C4-2B (cell line): ENCODE measurements around the gene CACNA1H.

Experiments
- H3K27ac ChIP-seq: fragments of 450-650 bp; 2 replicates; pipeline ENCODE4 v1.5.1; 2017
- ZFX ChIP-seq: fragments of 450-650 bp; IDR thresholded peaks from 2 replicates; pipeline ENCODE4 v1.6.1; 2017
- TF ChIP-seq, protein P1 (sequence below): fragments of 450-650 bp; conservative IDR thresholded peaks from 2 replicates; pipeline ENCODE4 v1.5.1; 2017; ENCODE audit warnings: mild to moderate bottlenecking

Gene CACNA1H

DNA sequence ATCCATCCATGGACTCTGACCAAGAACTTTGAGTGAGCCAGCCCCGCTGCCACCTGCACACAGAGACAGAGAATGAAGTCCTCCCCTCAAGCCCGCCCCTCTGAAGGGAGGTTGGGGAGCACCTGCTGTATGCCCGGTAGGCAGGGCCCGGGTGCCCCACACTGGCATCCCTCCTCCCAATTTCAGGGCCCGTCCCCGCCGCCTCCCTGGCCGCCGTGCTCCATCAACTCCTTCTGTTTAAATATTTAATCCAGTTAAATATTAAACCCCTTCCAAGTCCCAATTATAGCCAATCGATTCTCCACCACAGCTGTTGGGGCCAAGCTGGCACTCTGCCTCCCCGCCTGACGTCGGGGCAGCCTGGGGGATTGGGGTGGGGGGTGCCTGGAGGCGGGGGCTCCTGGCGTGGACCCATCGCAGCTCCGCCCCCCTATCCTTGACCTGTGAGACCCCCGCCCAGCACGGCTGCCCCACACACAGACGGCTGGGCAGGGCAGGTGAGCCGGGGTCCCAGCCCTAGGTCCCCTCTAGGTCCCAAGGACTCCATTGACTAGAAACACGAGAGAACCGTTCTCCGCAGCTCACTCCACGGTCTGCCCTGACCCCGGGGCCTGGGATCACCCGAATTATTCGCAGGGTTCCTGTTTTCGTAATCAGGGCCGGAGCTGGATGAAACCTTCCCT lies 18.0 kb upstream of the CACNA1H start:
- no peak for TF ChIP-seq ZFX
- TF ChIP-seq, protein P1, sequence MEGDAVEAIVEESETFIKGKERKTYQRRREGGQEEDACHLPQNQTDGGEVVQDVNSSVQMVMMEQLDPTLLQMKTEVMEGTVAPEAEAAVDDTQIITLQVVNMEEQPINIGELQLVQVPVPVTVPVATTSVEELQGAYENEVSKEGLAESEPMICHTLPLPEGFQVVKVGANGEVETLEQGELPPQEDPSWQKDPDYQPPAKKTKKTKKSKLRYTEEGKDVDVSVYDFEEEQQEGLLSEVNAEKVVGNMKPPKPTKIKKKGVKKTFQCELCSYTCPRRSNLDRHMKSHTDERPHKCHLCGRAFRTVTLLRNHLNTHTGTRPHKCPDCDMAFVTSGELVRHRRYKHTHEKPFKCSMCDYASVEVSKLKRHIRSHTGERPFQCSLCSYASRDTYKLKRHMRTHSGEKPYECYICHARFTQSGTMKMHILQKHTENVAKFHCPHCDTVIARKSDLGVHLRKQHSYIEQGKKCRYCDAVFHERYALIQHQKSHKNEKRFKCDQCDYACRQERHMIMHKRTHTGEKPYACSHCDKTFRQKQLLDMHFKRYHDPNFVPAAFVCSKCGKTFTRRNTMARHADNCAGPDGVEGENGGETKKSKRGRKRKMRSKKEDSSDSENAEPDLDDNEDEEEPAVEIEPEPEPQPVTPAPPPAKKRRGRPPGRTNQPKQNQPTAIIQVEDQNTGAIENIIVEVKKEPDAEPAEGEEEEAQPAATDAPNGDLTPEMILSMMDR, result no peak

DNA sequence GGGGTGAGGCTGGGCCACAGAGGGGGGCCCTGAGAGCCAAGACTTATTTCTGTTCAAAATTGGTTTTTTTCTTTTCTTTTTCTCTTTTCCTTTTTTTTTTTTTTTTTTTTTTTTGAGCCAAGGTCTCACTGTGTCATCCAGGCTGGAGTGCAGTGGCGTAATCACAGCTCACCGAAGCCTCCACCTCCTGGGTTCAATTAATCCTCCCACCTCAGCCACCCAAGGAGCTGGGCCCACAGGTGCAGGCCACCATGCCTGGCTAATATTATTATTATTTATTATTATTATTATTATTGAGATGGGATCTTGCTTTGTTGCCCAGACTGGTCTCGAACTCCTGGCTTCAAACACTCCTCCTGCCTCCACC lies 17.5 kb upstream of the CACNA1H start:
- no peak for TF ChIP-seq ZFX
- TF ChIP-seq, protein P1, result no peak
- H3K27ac ChIP-seq, result no peak overlapping the region

More for the DNA sequence above, 18.0 kb upstream of the CACNA1H start:
- no peak overlapping the region for H3K27ac ChIP-seq

DNA sequence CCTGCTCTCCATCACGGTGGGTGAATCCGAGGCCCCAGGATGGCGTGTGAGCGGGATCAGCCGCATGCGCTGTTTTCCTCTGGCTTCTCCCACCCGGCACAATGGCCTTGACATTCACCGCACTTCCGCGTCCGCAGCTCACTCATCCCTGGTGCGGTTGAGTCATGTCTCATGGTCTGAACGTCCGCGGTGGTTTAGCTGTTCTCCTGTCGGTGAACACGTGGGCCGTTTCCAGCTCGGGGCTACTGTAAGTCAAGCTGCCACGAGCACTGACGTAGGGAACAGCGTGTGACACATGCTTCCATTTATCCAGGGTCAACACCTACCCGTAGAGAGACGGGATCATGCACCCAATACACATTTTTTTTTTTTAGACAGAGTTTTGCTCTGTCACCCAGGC lies 15.3 kb upstream of the CACNA1H start:
- TF ChIP-seq, protein P1, result no peak
- TF ChIP-seq ZFX, result no peak
- no peak overlapping the region for H3K27ac ChIP-seq

DNA sequence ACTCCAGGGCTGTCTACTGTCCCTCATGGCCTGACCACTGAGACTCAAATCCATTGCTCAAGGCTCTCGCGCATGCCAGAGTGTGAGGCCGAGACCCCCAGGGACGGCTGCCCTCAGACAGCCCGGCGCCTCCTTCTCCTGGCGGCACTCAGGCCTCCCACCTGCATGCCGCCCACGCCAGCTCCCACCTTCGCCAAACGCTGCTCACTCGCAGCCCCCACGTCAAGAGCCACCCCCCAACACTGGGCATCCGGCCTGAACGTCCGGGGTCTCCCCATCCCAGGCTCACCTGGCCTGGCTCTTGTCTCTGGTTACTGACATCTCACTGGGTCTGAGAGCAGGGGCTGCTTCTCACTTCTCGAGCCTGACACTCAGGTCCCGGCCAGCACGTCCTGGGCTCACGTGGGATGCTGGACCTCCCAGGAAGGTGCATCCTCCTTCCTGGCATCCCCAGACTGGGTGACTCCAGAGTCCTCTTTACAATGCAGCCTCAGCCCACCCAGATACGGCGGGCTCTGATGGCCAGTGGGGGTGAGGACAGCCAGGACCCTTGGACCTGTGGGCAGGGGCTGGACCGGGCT lies 12.2 kb upstream of the CACNA1H start:
- TF ChIP-seq ZFX, result no peak
- TF ChIP-seq, protein P1, result no peak
- H3K27ac ChIP-seq, result no peak overlapping the region

DNA sequence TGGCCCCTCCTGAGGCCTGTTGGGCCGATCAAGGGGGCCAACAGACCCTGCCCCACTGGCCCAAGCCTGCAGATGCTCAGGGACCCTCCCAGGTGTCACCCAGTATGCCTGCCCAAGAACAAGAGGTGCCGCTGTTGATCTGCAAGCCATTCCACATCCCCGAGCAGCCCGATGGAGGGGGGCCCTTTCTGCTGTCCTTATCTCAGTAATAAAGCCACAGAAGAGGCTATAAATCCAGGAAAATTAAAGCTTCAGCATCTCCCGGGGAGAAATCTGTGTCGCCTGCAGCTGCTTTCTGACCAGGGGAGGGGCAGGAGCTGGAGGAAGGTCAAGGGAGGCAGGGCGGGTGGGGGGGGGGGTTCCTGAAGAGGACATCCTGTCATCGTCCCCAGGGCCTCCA lies 11.7 kb upstream of the CACNA1H start:
- TF ChIP-seq, protein P1, result no peak
- TF ChIP-seq ZFX, result no peak
- H3K27ac ChIP-seq, result no peak overlapping the region

DNA sequence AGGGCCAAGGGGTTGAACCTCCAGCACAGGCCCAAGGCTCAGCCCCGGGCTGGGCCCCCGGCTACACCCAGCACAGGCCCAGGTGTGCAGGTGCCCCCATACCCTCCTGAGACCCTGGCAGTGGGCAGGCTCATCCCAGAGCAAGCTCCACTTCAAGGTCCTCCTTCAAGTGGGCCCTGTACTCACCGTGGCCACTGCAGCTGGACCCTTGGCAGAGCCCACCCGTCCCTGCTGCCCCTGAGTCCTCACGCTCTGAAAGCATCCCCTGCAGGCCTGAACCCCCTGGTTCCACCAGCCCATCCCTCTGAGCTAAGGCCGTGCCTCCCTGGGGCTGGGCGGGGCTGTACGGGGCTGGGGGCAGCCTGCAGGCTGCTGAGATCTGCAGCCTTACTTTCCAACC lies 11.2 kb upstream of the CACNA1H start:
- no peak for TF ChIP-seq ZFX
- TF ChIP-seq, protein P1, result no peak
- no peak overlapping the region for H3K27ac ChIP-seq

DNA sequence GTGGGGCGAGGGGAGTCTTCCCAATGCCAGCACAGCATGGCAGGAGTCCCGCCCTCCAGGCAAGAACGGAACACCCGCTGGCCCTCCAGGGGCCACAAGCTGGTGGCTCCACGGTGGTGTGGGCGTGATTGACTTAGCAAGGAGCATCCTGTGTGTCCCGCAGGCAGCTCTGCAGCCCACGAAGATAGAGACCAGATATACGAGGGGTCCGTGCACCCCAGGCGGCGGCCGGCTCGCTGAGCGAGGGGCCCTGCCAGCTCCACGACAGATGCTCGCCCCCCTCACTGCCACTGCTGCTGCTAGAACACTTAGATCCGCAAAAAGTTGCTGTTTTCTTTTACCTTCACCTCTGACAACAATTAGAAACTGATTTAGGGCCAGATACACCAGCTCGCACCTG lies 10.0 kb upstream of the CACNA1H start:
- no peak overlapping the region for H3K27ac ChIP-seq
- no peak for TF ChIP-seq ZFX
- TF ChIP-seq, protein P1, result no peak
